A549 (cell line): ENCODE results near the gene SLC24A4.

Experiments used
- CEBPB ChIP-seq, 2 experiments: fragments of >200 bp in 1 of 2; sonication (Bioruptor Twin) in 1 of 2; formaldehyde crosslinking in 1 of 2; IDR thresholded peaks; 2 replicates each; pipeline ENCODE4 v1.6.1; 2012 to 2016
- CTCF ChIP-seq: fragments of >200 bp; sonication (Bioruptor Twin); formaldehyde crosslinking; IDR thresholded peaks from 3 replicates; pipeline ENCODE4 v1.5.1; 2016
- EHMT2 ChIP-seq: fragments of 200-600 bp; sonication (generic); IDR thresholded peaks from 2 replicates; pipeline ENCODE4 v1.6.1; 2016; ENCODE audit warnings: antibody characterized with exemption, low read depth, mild to moderate bottlenecking, moderate library complexity
- ELK1 ChIP-seq: fragments of 150-350 bp; IDR thresholded peaks from 2 replicates; pipeline ENCODE4 v1.6.1; 2014; ENCODE audit warnings: low read depth, mild to moderate bottlenecking, low read length
- EP300 ChIP-seq, 2 experiments: fragments of >200 bp; sonication (Bioruptor Twin); formaldehyde crosslinking; IDR thresholded peaks; 2 replicates in 1 of 2; 3 replicates in 1 of 2; pipeline ENCODE4 v1.6.1; 2016 to 2017
- MAX ChIP-seq: IDR thresholded peaks from 2 replicates; pipeline ENCODE4 v1.6.1; 2012
- NPAS2 ChIP-seq: fragments of 250-450 bp; sonication (Bioruptor Pico); IDR thresholded peaks from 2 replicates; pipeline ENCODE4 v1.8.0; 2022; ENCODE audit warnings: mild to moderate bottlenecking, moderate library complexity, borderline replicate concordance
- POLR2AphosphoS2 ChIP-seq: conservative IDR thresholded peaks from 2 replicates; pipeline ENCODE4 v1.6.1; 2012; ENCODE audit warnings: low read length, improper control_type of control experiment, inconsistent platforms
- RARB ChIP-seq: fragments of 250-450 bp; sonication (Bioruptor Pico); IDR thresholded peaks from 2 replicates; pipeline ENCODE4 v1.8.0; 2021; ENCODE audit warnings: mild to moderate bottlenecking, moderate library complexity
- USF2 ChIP-seq: fragments of 450-650 bp; IDR thresholded peaks from 2 replicates; pipeline ENCODE4 v1.6.1; 2014; ENCODE audit warnings: antibody characterized with exemption

GRCh38 chr14:92450351-92451070 is 127.5 kb downstream of the SLC24A4 start:
- TF ChIP-seq ELK1: no peak
- TF ChIP-seq USF2: no peak
- TF ChIP-seq CTCF: no peak
- no peak for TF ChIP-seq RARB (CRISPR knock-in tag)
- no peak for TF ChIP-seq CEBPB (IDR thresholded peaks at IDR 0.05)
- TF ChIP-seq POLR2AphosphoS2: no peak
- no peak for TF ChIP-seq EP300 (IDR thresholded peaks at IDR 0.05)
- TF ChIP-seq MAX: no peak
- TF ChIP-seq EHMT2: no peak
- TF ChIP-seq NPAS2: no peak
